ENCODE data around the gene CFAP52. TPM values are rescaled to one million over a fixed set of nuclear protein-coding genes. Genes with fewer than 3 reads are reported as not detected.

CFAP52 gene
- total RNA-seq, 1 experiment from 2014 or later, result not detected

DNA sequence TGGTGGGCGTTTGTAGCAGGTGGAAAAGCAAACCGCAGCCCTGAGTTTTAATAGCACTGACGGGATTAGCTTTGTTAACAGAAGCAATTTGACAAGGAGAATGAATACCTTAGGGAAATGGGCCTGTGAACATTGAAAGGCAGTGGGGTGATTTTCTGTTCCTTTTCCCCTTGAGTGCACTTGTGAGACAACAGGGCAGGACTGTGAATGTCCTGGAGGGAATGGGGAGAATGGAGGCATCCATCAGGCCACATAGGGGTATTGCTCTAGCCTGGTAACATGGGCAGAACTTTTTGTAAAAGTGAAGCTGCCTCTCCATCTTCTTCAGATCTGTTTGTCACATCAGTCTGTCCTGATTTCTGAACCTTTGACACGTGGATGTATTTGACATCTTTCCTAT lies 95.1 kb downstream of the CFAP52 start:
- no TSS peak for BruUV-seq (replicated peaks)
- H4K20me1 ChIP-seq (ENCODE audit: insufficient read depth), result no peaks in the 10 kb centered on the region
- H3K36me3 ChIP-seq (ENCODE audit: control insufficient read depth in 1 of 2, insufficient read depth in 2 of 2, low read length in 2 of 2), result no peaks in the 10 kb centered on the region; a peak in 1 of 4 replicates
- no peaks in the 10 kb centered on the region for H3K9me3 ChIP-seq (ENCODE audit: control insufficient read depth in 1 of 2, insufficient read depth in 1 of 2, low read depth in 1 of 2, low read length in 2 of 2)
- no peak overlapping the region for H3K27ac ChIP-seq (ENCODE audit: low read depth, low read length)
- no peak overlapping the region for H3K9ac ChIP-seq (ENCODE audit: low read length)
- RAD21 ChIA-PET (ENCODE audit: low non-redundant PET in 1 of 2, low total read pairs in 2 of 2, uncharacterized antibody in 2 of 2, unreplicated experiment in 2 of 2), result no interaction called here
- no peak overlapping the region for H3K4me3 ChIP-seq (replicated peaks in 1 of 2; ENCODE audit: low read depth in 1 of 2, low read length in 2 of 2)
- intact Hi-C loops (cut with micrococcal nuclease), result no loop called here
- CTCF ChIA-PET, result no interaction called here
- ATAC-seq (no peak), DNase-seq (ENCODE audit: low read depth, low spot score) (no peak)
- H3K4me2 ChIP-seq (ENCODE audit: low read length), result no peak overlapping the region
- TF ChIP-seq YY1 (IDR thresholded peaks at IDR 0.05; ENCODE audit: extremely low read depth, insufficient replicate concordance, low read depth, low read length) (no peak), EZH2 (IDR thresholded peaks at IDR 0.05) (no peak), SIN3A (IDR thresholded peaks at IDR 0.05; ENCODE audit: low read depth) (no peak), EZH2phosphoT487 (IDR thresholded peaks at IDR 0.05; ENCODE audit: borderline replicate concordance) (no peak), ELF1 (IDR thresholded peaks at IDR 0.05; ENCODE audit: borderline replicate concordance, low read depth) (no peak), RAD21 (IDR thresholded peaks at IDR 0.05; ENCODE audit: low read depth) (no peak), SP1 (IDR thresholded peaks at IDR 0.05; ENCODE audit: low read depth) (no peak), JUND (IDR thresholded peaks at IDR 0.05) (no peak), ZFX (IDR thresholded peaks at IDR 0.05) (no peak), POLR2AphosphoS5 (IDR thresholded peaks at IDR 0.05; ENCODE audit: low read depth, low read length) (no peak), ZNF274 (IDR thresholded peaks at IDR 0.05; ENCODE audit: low read depth, low read length) (no peak)
- TF ChIP-seq, protein P1, sequence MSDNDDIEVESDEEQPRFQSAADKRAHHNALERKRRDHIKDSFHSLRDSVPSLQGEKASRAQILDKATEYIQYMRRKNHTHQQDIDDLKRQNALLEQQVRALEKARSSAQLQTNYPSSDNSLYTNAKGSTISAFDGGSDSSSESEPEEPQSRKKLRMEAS (IDR thresholded peaks at IDR 0.05), result no peak
- TF ChIP-seq, protein P2, sequence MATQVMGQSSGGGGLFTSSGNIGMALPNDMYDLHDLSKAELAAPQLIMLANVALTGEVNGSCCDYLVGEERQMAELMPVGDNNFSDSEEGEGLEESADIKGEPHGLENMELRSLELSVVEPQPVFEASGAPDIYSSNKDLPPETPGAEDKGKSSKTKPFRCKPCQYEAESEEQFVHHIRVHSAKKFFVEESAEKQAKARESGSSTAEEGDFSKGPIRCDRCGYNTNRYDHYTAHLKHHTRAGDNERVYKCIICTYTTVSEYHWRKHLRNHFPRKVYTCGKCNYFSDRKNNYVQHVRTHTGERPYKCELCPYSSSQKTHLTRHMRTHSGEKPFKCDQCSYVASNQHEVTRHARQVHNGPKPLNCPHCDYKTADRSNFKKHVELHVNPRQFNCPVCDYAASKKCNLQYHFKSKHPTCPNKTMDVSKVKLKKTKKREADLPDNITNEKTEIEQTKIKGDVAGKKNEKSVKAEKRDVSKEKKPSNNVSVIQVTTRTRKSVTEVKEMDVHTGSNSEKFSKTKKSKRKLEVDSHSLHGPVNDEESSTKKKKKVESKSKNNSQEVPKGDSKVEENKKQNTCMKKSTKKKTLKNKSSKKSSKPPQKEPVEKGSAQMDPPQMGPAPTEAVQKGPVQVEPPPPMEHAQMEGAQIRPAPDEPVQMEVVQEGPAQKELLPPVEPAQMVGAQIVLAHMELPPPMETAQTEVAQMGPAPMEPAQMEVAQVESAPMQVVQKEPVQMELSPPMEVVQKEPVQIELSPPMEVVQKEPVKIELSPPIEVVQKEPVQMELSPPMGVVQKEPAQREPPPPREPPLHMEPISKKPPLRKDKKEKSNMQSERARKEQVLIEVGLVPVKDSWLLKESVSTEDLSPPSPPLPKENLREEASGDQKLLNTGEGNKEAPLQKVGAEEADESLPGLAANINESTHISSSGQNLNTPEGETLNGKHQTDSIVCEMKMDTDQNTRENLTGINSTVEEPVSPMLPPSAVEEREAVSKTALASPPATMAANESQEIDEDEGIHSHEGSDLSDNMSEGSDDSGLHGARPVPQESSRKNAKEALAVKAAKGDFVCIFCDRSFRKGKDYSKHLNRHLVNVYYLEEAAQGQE (IDR thresholded peaks at IDR 0.05; ENCODE audit: low read depth), result no peak
- POLR2A ChIA-PET, result no interaction called here
- H2AFZ ChIP-seq (ENCODE audit: low read depth, low read length, poor library complexity, severe bottlenecking), result no peak overlapping the region
- peaks cover under 1 to 15% of the 10 kb centered on the region in 2 experiments; a peak in 3 of 4 replicates for H3K4me1 ChIP-seq (ENCODE audit: control insufficient read depth in 1 of 2, insufficient read depth in 2 of 2, low read length in 2 of 2)
- H3K9me2 ChIP-seq (ENCODE audit: insufficient read depth), result no peaks in the 10 kb centered on the region
- H3K27me3 ChIP-seq (ENCODE audit: insufficient read depth, low read length), result no peaks in the 10 kb centered on the region
- no peaks in the 10 kb centered on the region for H3K79me2 ChIP-seq (ENCODE audit: insufficient read depth, low read length)
